GM21786 (cell line): Measurements from ENCODE around the gene CTNNB1.
A peak's percentile ranks its signal among the peaks of the same experiment; 100 is the strongest.

Experiments
- ATAC-seq: cut with Tn5 transposase; IDR thresholded peaks from one replicate; pipeline ENCODE4 v1.9.1; 2021; ENCODE audit not compliant: unreplicated experiment

The CTNNB1 gene

GRCh38 chr3:41198950-41199865, at the start of gene CTNNB1:
Gene CTNNB1, plus strand, starts transcription at chr3:41199505. Its CDS starts 24,564 bp downstream, at chr3:41224069.
- peak; percentile 56 for ATAC-seq

DNA sequence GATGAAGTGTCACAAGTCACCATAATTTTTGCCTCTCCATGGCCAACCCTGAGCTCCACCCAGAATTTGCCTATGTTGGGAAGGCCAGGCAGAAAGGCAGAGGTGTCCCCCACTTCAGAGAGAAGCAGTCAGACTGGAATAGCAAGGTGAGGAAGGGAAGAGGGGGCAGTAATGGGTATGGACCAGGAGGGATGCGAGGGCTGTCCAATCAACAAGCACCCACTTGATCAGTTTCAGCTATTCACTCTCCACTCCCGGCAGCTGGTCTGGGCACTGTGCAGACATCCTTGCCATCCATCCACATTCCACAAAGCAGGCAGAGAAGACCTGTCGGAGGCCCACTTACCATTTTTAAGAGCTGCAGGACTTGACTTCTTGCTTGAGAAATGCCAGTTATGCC, 43.5 kb upstream of the CTNNB1 start:
- no peak for ATAC-seq

- ATAC-seq, result no peak
These were observed 40.4 kb upstream of the CTNNB1 start for GRCh38 chr3:41158947-41159346.

DNA sequence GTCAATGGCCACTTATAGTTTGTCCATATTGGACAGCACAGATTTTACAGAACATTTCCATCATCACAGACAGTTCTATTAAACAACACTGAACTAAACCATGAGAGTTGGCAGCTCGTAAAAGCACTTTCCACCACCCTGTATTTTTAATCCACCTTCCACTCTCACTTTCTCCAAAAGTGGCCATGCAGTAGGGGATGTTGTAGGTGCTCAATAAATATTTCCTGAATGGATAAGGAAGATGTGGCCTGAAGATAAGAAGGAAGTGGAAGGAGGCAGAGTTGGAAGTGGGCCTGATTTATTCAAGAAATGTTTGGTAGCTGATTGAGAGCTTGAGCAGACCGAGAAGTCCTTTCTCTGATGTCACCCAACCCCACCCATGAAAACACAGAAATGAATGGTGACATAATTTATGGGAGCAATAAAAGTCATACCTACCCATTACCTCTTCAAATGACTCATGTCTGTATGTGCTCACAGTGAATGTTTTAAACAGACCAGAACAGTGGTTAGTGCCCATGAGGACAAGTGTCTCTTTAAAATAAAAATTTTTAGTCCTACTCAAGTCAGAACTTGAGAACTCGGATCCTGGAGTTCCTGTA, 39.6 kb upstream of the CTNNB1 start:
- no peak for ATAC-seq

DNA sequence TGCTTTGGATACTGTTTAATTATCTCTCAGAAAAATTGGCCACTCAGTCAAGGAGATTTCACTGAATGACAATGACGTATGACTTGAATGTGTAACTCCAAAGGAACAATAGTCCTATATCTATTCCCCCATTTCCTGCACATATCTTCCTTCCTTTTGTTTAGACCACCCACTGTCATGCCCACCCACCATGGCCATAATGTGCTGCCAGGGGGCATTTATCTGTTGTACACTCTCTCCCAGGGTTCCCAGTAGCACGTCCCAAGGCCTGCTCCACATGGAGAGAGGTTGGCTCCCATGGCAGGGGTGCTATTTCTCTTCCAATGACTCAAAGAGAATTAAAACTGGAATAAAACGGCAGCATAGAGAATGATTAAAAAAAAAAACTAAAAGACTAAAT, 36.8 kb upstream of the CTNNB1 start:
- ATAC-seq, result no peak

DNA sequence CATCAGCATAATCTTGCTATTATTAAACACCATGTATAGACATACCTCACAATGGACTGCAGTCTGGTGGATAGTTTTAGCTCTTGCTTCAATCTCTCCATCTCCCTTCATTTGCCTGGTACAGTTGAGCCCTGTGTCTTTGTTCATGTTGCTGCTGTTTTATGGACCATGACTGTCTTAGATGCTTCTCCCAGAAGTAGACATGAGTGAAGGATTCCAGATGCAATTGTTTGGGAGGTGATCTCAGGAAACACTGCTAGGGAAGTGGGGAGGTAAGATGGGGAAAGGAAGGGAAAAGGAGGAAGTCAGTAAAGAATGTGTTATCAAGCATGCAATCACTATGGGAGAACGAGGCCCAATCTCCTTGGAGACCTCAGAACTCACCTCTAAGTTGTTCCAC, 36.3 kb upstream of the CTNNB1 start:
- ATAC-seq, result no peak

DNA sequence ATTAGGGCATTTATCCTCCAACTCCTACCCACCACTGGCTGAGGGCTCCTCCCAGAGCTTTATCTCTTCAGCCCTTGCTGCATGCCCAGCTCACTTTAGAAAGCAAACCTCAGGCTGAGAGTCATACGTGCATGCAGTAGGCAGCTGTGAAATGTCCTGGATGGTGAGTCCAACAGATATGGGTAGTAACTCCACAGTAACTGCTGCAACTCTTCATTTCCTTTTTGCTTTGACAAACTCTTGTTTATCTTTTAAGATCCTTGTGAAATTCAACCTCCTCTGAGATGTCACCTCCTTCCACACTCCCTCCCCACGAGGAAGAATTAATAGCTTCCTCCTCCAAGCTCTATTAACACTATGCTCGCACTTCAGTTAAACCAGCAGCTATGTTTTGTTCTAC, 35.9 kb upstream of the CTNNB1 start:
- ATAC-seq, result no peak

DNA sequence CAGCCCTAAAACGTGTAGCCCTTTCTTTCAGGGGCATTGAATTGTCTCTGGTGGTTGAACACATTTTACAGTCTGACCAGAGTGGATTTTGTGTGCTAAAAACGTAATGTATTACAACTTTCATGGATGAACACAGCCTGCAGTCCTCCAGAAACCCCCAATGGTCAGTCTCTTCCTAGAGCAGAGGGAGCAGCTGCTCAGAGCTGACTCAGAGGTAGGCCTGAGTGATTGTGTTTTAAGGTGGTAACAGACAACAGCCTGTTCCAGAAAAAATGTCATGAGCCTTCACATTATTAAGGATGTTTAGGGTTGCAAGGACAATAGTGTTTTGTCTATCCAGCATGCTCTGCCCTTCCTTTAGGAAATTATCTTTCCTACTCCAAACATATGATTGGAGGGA, 34.5 kb upstream of the CTNNB1 start:
- no peak for ATAC-seq

DNA sequence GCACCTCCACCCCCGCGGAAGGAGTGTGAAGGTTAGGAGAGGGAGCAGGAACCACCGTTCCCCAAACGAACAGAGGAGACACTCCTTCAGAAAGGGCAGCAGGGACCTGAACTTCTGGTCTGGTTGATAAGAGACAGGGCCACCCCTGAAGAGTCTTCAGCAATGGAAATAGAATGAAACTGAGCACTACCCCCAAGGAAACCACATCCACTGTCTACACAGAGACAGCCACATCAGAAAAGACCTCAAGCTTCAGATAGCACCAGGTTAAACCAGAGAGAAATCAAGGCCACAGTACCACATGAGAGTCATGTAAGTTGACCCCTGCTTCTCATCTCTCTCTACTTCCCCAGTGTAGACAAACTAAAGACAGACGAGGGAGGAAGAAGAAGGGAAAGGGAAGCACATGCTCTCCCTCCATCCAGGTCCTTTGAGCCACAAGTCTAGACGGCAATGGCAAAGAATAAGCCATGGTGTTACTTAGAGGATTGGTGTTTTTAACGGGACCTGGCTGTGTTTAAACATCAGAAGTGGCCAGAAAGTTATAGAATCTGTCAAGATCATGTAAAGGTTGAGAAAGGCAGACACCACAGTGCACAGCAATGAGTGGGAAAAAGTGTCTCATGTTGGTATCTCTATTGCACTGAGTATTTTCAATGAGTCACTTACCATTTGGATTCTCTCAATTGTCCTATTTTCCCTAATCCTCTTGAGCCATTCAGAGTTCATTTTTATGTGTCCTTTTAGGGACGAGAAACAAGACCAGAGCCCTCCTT, 31.4 kb upstream of the CTNNB1 start:
- no peak for ATAC-seq

GRCh38 chr3:41169023-41169422, 30.3 kb upstream of the CTNNB1 start:
- no peak for ATAC-seq

DNA sequence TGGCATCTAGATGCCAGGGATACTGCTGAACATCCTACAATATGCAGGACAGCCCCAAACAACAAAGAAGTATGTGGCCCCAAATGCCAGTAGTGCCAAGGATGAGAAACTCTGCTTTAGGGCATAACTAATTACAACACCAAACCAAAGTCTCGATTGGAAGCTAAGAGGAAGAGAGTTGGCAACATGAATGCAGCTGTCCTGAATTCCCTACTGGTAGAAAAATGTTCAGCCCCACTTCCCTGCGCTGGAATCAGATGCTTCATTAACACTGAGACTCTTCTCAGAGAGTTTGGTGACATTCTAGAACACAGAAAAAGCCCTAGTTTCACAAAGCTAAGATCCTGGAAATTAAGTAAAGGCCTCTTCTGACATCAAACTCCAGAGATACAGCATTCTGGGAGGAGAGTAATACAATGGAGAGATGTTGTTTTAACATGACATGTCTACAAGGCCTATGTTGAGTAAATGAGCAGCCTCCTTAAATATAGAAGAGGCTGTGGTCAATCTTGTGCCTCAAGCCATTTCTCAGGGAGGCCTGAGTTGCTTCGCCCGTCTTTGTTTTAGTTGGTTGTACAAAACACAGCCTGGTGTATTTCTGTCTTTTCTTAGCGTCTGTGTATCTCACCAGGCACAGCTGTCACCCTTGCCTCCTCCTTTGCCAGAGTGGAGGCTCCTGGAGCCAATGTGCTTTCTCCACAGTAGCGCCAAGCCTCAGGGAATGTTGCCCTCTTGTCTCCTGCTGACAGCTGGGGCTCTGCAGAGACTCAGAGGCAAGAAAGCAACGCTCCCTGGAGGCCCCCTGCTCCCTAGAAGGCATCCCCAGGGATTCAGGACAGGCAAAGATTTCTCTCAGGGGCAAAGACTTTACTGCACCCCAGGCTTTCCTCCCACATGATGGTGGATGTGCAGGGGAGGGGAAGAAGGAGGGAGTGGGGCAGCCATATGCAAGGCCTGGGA, 25.1 kb upstream of the CTNNB1 start:
- ATAC-seq, result no peak

GRCh38 chr3:41175365-41175764, 23.9 kb upstream of the CTNNB1 start:
- no peak for ATAC-seq

DNA sequence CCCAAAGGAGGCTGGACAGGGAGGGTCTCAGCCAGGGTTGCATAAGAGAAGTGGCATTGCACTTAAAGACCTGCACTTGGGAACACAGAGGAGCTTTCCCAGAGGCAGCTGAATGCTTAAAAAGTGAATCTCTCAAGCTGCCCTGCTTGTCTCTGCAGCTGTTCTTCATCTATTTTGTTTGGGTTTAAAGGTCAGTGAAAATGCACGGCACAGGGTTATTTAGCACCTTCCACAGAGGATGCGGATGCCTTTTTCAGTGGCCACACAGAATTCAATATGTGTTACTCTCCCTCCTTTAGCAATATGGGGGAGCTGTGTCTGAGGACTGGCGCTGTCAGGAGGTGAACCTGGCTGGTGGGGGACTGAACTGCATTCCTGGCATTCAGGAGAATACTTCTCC, 22.7 kb upstream of the CTNNB1 start:
- ATAC-seq, result no peak

GRCh38 chr3:41178576-41178975, 20.7 kb upstream of the CTNNB1 start:
- no peak for ATAC-seq

GRCh38 chr3:41180396-41180795, 18.9 kb upstream of the CTNNB1 start:
- ATAC-seq, result no peak

- no peak for ATAC-seq
These were observed 16.7 kb upstream of the CTNNB1 start for GRCh38 chr3:41182504-41183059.

- ATAC-seq, result no peak
These were observed 14.9 kb upstream of the CTNNB1 start for GRCh38 chr3:41184394-41184793.

- no peak for ATAC-seq
These were observed 13.0 kb upstream of the CTNNB1 start for GRCh38 chr3:41186297-41186696.

DNA sequence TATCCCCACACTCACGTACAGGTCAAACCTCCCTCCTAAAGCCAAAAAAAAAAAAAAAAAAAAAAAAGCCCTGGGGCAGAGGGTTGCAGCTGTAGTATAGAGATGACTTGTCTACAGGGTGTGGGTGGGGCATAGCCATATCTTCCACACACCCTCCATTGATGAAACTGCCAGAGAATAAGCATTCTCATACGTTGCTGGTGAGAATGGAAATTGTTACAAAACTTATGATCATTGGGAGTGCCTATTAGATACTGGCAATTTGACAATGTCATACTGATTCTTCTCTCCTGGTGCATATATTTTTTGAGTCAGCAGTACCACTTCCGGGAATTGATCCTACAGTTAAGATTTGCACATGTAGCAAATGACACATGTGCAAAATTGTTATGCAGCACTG, 11.0 kb upstream of the CTNNB1 start:
- ATAC-seq, result no peak
